H9 (cell line): ENCODE measurements around the gene KCNG1. TPM values are rescaled to one million over a fixed set of nuclear protein-coding genes. Genes with fewer than 3 reads are reported as not detected.

Source experiments
- DNase-seq: peaks from one replicate; pipeline ENCODE4 v3.0.0-alpha.2; 2017
- H2AFZ ChIP-seq: one replicate; pipeline ENCODE4 v1.6.1; 2013; ENCODE audit warnings: mild to moderate bottlenecking, low read length, control low read depth, moderate library complexity
- H2AK5ac ChIP-seq: 2 replicates; pipeline ENCODE4 v1.6.1; 2013; ENCODE audit warnings: low read length, control low read depth, mixed read lengths; ENCODE audit not compliant: insufficient read length
- H2BK120ac ChIP-seq: one replicate; pipeline ENCODE4 v1.6.1; 2013; ENCODE audit warnings: low read depth, mild to moderate bottlenecking, low read length, control low read depth, inconsistent platforms; ENCODE audit not compliant: poor library complexity, severe bottlenecking
- H2BK12ac ChIP-seq: 2 replicates; pipeline ENCODE4 v1.6.1; 2013; ENCODE audit warnings: low read length, control low read depth, mixed read lengths, low read depth; ENCODE audit not compliant: insufficient read length
- H2BK15ac ChIP-seq: 2 replicates; pipeline ENCODE4 v1.6.1; 2013; ENCODE audit warnings: low read depth, low read length, control low read depth
- H2BK20ac ChIP-seq: one replicate; pipeline ENCODE4 v1.6.1; 2013; ENCODE audit warnings: low read depth, mild to moderate bottlenecking, low read length, control low read depth, inconsistent platforms; ENCODE audit not compliant: poor library complexity, severe bottlenecking
- H2BK5ac ChIP-seq: 2 replicates; pipeline ENCODE4 v1.6.1; 2013; ENCODE audit warnings: low read length, control low read depth, mixed read lengths; ENCODE audit not compliant: insufficient read length
- H3K14ac ChIP-seq: 2 replicates; pipeline ENCODE4 v1.6.1; 2013; ENCODE audit warnings: low read length, control low read depth; ENCODE audit not compliant: insufficient read depth
- H3K18ac ChIP-seq: 2 replicates; pipeline ENCODE4 v1.6.1; 2013; ENCODE audit warnings: low read depth, mild to moderate bottlenecking, mixed read lengths, low read length, control low read depth; ENCODE audit not compliant: insufficient read length
- H3K23ac ChIP-seq: 2 replicates; pipeline ENCODE4 v1.6.1; 2013; ENCODE audit warnings: low read length, control low read depth, mixed read lengths, low read depth; ENCODE audit not compliant: insufficient read length
- H3K23me2 ChIP-seq: 2 replicates; pipeline ENCODE4 v1.6.1; 2013; ENCODE audit warnings: low read depth, mild to moderate bottlenecking, mixed read lengths, low read length, control low read depth; ENCODE audit not compliant: insufficient read length, poor library complexity, severe bottlenecking
- H3K27ac ChIP-seq: 2 replicates; pipeline ENCODE4 v1.5.1; 2013; ENCODE audit warnings: low read length, control low read depth, mixed read lengths, low read depth; ENCODE audit not compliant: insufficient read length
- H3K27me3 ChIP-seq: 2 replicates; pipeline ENCODE4 v1.6.1; 2013; ENCODE audit warnings: low read length, control low read depth, inconsistent platforms; ENCODE audit not compliant: insufficient read depth
- H3K4ac ChIP-seq: 2 replicates; pipeline ENCODE4 v1.6.1; 2013; ENCODE audit warnings: low read depth, mild to moderate bottlenecking, control low read depth, inconsistent platforms, low read length, moderate library complexity
- H3K4me1 ChIP-seq: 2 replicates; pipeline ENCODE4 v1.6.1; 2013; ENCODE audit warnings: low read length, control low read depth, inconsistent platforms; ENCODE audit not compliant: insufficient read depth
- H3K4me2 ChIP-seq: 2 replicates; pipeline ENCODE4 v1.6.1; 2013; ENCODE audit warnings: low read length, control low read depth, mixed read lengths; ENCODE audit not compliant: insufficient read length, insufficient read depth
- H3K56ac ChIP-seq: 2 replicates; pipeline ENCODE4 v1.6.1; 2013; ENCODE audit warnings: low read depth, mild to moderate bottlenecking, mixed read lengths, low read length, control low read depth; ENCODE audit not compliant: insufficient read length
- H3K79me1 ChIP-seq: 2 replicates; pipeline ENCODE4 v1.6.1; 2013; ENCODE audit warnings: low read depth, mild to moderate bottlenecking, moderate library complexity, low read length, control low read depth, inconsistent platforms; ENCODE audit not compliant: insufficient read depth, poor library complexity, severe bottlenecking
- H3K79me2 ChIP-seq: 2 replicates; pipeline ENCODE4 v1.6.1; 2013; ENCODE audit warnings: low read length, control low read depth, inconsistent platforms; ENCODE audit not compliant: insufficient read depth
- H3K9ac ChIP-seq: 2 replicates; pipeline ENCODE4 v1.6.1; 2013; ENCODE audit warnings: low read length, control low read depth, mixed read lengths; ENCODE audit not compliant: insufficient read length; ENCODE audit errors: extremely low read depth
- H3K9me3 ChIP-seq: one replicate; pipeline ENCODE4 v1.6.1; 2013; ENCODE audit warnings: low read depth, low read length, inconsistent platforms; ENCODE audit not compliant: control insufficient read depth
- H3T11ph ChIP-seq: one replicate; pipeline ENCODE4 v1.6.1; 2013; ENCODE audit warnings: mild to moderate bottlenecking, low read length, control low read depth, inconsistent platforms
- H4K20me1 ChIP-seq: one replicate; pipeline ENCODE4 v1.6.1; 2013; ENCODE audit not compliant: control insufficient read depth, insufficient read length, insufficient read depth
- H4K5ac ChIP-seq: 2 replicates; pipeline ENCODE4 v1.6.1; 2013; ENCODE audit warnings: low read depth, mild to moderate bottlenecking, mixed read lengths, low read length, control low read depth; ENCODE audit not compliant: insufficient read length
- H4K8ac ChIP-seq: replicated peaks from 2 replicates; pipeline ENCODE4 v1.6.1; 2013; ENCODE audit warnings: low read length, control low read depth, mixed read lengths, low read depth; ENCODE audit not compliant: insufficient read length
- H4K91ac ChIP-seq: 2 replicates; pipeline ENCODE4 v1.6.1; 2013; ENCODE audit warnings: low read depth, mild to moderate bottlenecking, moderate library complexity, mixed read lengths, low read length, control low read depth; ENCODE audit not compliant: insufficient read length
- H3K27ac Mint-ChIP-seq, 3 experiments: 2 replicates in 2 of 3; 3 replicates in 1 of 3; pipeline ENCODE4 v1.8.0; 2020 to 2021; ENCODE audit warnings: mixed read lengths in 3 of 3, mild to moderate bottlenecking in 1 of 3, moderate library complexity in 1 of 3
- H3K27me3 Mint-ChIP-seq: 2 replicates; pipeline ENCODE4 v1.8.0; 2021; ENCODE audit warnings: low read depth, mild to moderate bottlenecking, moderate library complexity, mixed read lengths
- H3K36me3 Mint-ChIP-seq, 3 experiments: 2 replicates in 2 of 3; 3 replicates in 1 of 3; pipeline ENCODE4 v1.8.0; 2020 to 2021; ENCODE audit warnings: low read depth in 3 of 3, mixed read lengths in 3 of 3; ENCODE audit not compliant: insufficient read depth in 1 of 3
- H3K4me1 Mint-ChIP-seq, 2 experiments: 2 replicates each; pipeline ENCODE4 v1.8.0; 2020; ENCODE audit warnings: mixed read lengths in 2 of 2
- H3K4me3 Mint-ChIP-seq, 2 experiments: 2 replicates in 1 of 2; 3 replicates in 1 of 2; pipeline ENCODE4 v1.8.0; 2020 to 2021; ENCODE audit warnings: mild to moderate bottlenecking in 2 of 2, mixed read lengths in 2 of 2, moderate library complexity in 1 of 2
- H3K9me3 Mint-ChIP-seq, 2 experiments: 2 replicates in 1 of 2; 3 replicates in 1 of 2; pipeline ENCODE4 v1.8.0; 2020; ENCODE audit warnings: mild to moderate bottlenecking in 2 of 2, mixed read lengths in 2 of 2, moderate library complexity in 1 of 2
- CTCF ChIP-seq: fragments of 200-600 bp; sonication (generic); conservative IDR thresholded peaks from 3 replicates; pipeline ENCODE4 v1.8.0; 2021; ENCODE audit warnings: antibody characterized with exemption, mild to moderate bottlenecking
- WGBS: extraction: QIAGEN DNeasy Blood & Tissue Kit; methylation state at CpG from one replicate; pipeline ENCODE4 v1.1.7; 2013; ENCODE audit warnings: missing lambda C conversion rate, low lambda C conversion rate, mixed read lengths; ENCODE audit not compliant: insufficient read length; ENCODE audit errors: extremely low coverage; 5-methylcytosine and 5-hydroxymethylcytosine counted together
- total RNA-seq: library from RNA; stranded (reverse); gene quantifications from 2 replicates; pipeline ENCODE4 v1.2.1, GENCODE V29; 2021

The KCNG1 gene
- total RNA-seq, 1 experiment from 2014 or later: 13.2 TPM

GRCh38 chr20:51010932-51011331, 12.0 kb downstream of the KCNG1 start:
- no peak overlapping the region for H4K5ac ChIP-seq
- no peak overlapping the region for H4K8ac ChIP-seq
- H3K79me2 ChIP-seq: no peaks in the 10 kb centered on the region
- H3K9ac ChIP-seq: no peak overlapping the region
- no peak overlapping the region for H2BK15ac ChIP-seq
- Mint-ChIP-seq H3K9me3 (no peaks in the 10 kb centered on the region; a peak in 1 of 5 replicates), H3K36me3 (peaks cover 9 to 12% (median 11%) of the 10 kb centered on the region in 3 experiments; a peak in 6 of 7 replicates), H3K4me1 (peaks cover 18 to 20% of the 10 kb centered on the region in 2 experiments), H3K27me3 (no peaks in the 10 kb centered on the region), H3K4me3 (no peak overlapping the region), H3K27ac (no peak overlapping the region)
- H3K4me2 ChIP-seq: no peak overlapping the region
- H3K14ac ChIP-seq: no peak overlapping the region
- WGBS: no CpG with 5 or more reads among the region's 3 CpGs
- DNase-seq: no peak
- no peak overlapping the region for H2BK20ac ChIP-seq
- H4K91ac ChIP-seq: no peak overlapping the region
- H3K23ac ChIP-seq: no peak overlapping the region
- H2AFZ ChIP-seq: no peak overlapping the region
- H3K4me1 ChIP-seq: peaks cover 4% of the 10 kb centered on the region; the same call in 1 of the 2 replicates
- H3K79me1 ChIP-seq: no peaks in the 10 kb centered on the region
- H3T11ph ChIP-seq: no peak overlapping the region
- no peak overlapping the region for H2BK120ac ChIP-seq
- no peaks in the 10 kb centered on the region for H3K27me3 ChIP-seq
- no peak overlapping the region for H3K27ac ChIP-seq
- no peak overlapping the region for H3K18ac ChIP-seq
- H3K23me2 ChIP-seq: no peaks in the 10 kb centered on the region
- no peak overlapping the region for H2BK12ac ChIP-seq
- no peak overlapping the region for H2BK5ac ChIP-seq
- no peak overlapping the region for H3K56ac ChIP-seq
- no peak overlapping the region for H2AK5ac ChIP-seq
- no peak for TF ChIP-seq CTCF
- H3K9me3 ChIP-seq: no peaks in the 10 kb centered on the region
- no peak overlapping the region for H3K4ac ChIP-seq
- no peaks in the 10 kb centered on the region for H4K20me1 ChIP-seq
